CD4-positive, alpha-beta T cell (primary cell): ENCODE results near the gene PCNX3. TPM values are rescaled to one million over a fixed set of nuclear protein-coding genes. Genes with fewer than 3 reads are reported as not detected.

ENCODE experiments used
- ATAC-seq: fragments of 200-7000 bp; cut with Tn5 transposase; one replicate; pipeline ENCODE4 v1.10.0; 2022; ENCODE audit warnings: mild to moderate bottlenecking; ENCODE audit not compliant: poor library complexity
- CTCF ChIA-PET: fragments of 350-600 bp; sonication (Branson Sonifier 250); formaldehyde crosslinking; loops from one replicate; lab custom pipeline; 2021; ENCODE audit warnings: antibody characterized with exemption, inconsistent platforms; lab: Charles Lee
- POLR2A ChIA-PET: fragments of 350-600 bp; sonication (Branson Sonifier 250); formaldehyde crosslinking; loops from one replicate; lab custom pipeline; 2021; ENCODE audit warnings: antibody characterized with exemption, inconsistent platforms; lab: Charles Lee
- DNase-seq, 14 experiments: peaks; one replicate each; pipeline ENCODE4 v3.0.0-alpha.2; 2013 to 2020; ENCODE audit warnings: mixed read lengths in 2 of 14
- H3K27ac ChIP-seq, 2 donors: one replicate each; pipeline versions ENCODE4 v1.5.1 to v1.7.0; 2013; ENCODE audit warnings: low read length in 2 of 2, low read depth in 1 of 2, mild to moderate bottlenecking in 1 of 2
- H3K27me3 ChIP-seq, 2 experiments: 1 replicate in 1 of 2; 2 replicates in 1 of 2; pipeline versions ENCODE4 v1.6.1 to v1.7.0; 2013; ENCODE audit warnings: low read length in 2 of 2, control low read depth in 1 of 2, mild to moderate bottlenecking in 1 of 2, moderate library complexity in 1 of 2; ENCODE audit not compliant: insufficient read depth in 2 of 2, control insufficient read depth in 1 of 2
- H3K36me3 ChIP-seq: one replicate; pipeline ENCODE4 v1.6.1; 2013; ENCODE audit warnings: low read length, control low read depth; ENCODE audit not compliant: insufficient read depth
- H3K4me1 ChIP-seq: one replicate; pipeline ENCODE4 v1.6.1; 2013; ENCODE audit warnings: low read length, control low read depth; ENCODE audit not compliant: insufficient read depth
- H3K4me3 ChIP-seq: one replicate; pipeline ENCODE4 v1.5.1; 2013; ENCODE audit warnings: mild to moderate bottlenecking, low read length, moderate library complexity
- H3K9me3 ChIP-seq, 2 experiments: 1 replicate in 1 of 2; 2 replicates in 1 of 2; pipeline versions ENCODE4 v1.6.1 to v1.7.0; 2013; ENCODE audit warnings: low read length in 2 of 2, mild to moderate bottlenecking in 2 of 2, control low read depth in 1 of 2, moderate library complexity in 1 of 2; ENCODE audit not compliant: control insufficient read depth in 1 of 2, insufficient read depth in 1 of 2
- H3K27ac Mint-ChIP-seq: one replicate; pipeline ENCODE4 v1.8.0; 2020; ENCODE audit warnings: mixed read lengths
- H3K27me3 Mint-ChIP-seq: one replicate; pipeline ENCODE4 v1.8.0; 2021; ENCODE audit warnings: mixed read lengths
- H3K36me3 Mint-ChIP-seq: one replicate; pipeline ENCODE4 v1.8.0; 2021; ENCODE audit warnings: low read depth, mixed read lengths
- H3K4me1 Mint-ChIP-seq: one replicate; pipeline ENCODE4 v1.8.0; 2021; ENCODE audit warnings: low read depth, mixed read lengths
- H3K4me3 Mint-ChIP-seq: one replicate; pipeline ENCODE4 v1.8.0; 2020; ENCODE audit warnings: mild to moderate bottlenecking, mixed read lengths
- H3K9me3 Mint-ChIP-seq: one replicate; pipeline ENCODE4 v1.8.0; 2020; ENCODE audit warnings: mixed read lengths
- intact Hi-C, 2 experiments: fragments of 100-400 bp; cut with DNase I in 1 of 2; cut with micrococcal nuclease in 1 of 2; formaldehyde crosslinking; loops; one replicate each; pipeline versions ENCODE4 v1.15.1 to v1.9.0; 2023 to 2025; cut with DNase I, micrococcal nuclease
- total RNA-seq, 174 experiments: library from RNA in 2 of 174; stranded (reverse) in 2 of 174; gene quantifications; one replicate each; pipeline ENCODE4 v1.2.3 and lab custom pipeline; 2021 to 2026
- TF ChIP-seq, protein P1 (sequence below): fragments of 200-600 bp; IDR thresholded peaks from one replicate; pipeline ENCODE4 v1.8.0; 2022; ENCODE audit warnings: antibody characterized with exemption, mild to moderate bottlenecking

Gene PCNX3
- total RNA-seq, 2 experiments from 2014 or later, result 37.3 to 40.5 TPM

DNA sequence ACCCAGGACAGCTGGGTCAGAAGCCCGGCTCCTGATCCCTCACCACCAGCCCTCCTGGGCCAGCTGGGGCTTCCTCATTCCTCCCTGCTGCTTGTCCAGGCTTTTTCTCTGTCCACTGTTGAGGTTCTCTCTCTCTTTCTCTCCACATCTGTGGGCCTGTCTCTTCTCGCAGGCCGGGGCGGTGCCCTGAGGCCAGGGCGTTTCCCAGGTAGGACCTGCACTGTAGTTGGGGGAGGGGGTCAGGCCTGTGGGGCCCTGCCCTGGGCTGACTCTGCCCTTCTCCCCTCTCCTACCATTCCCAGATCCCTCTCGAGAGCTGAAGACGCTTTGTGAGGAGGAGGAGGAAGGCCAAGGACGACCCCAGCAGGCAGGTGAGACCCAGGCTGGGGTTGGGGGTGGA lies 34.8 kb upstream of the PCNX3 start:
- ChIA-PET CTCF (no interaction called here), POLR2A (no interaction called here)
- no peaks in the 10 kb centered on the region for H3K9me3 Mint-ChIP-seq
- Histone ChIP-seq H3K27me3 (no peaks in the 10 kb centered on the region), H3K36me3 (peaks cover 62% of the 10 kb centered on the region), H3K27ac (no peak overlapping the region), H3K4me1 (peaks cover 39% of the 10 kb centered on the region), H3K9me3 (no peaks in the 10 kb centered on the region), H3K4me3 (no peak overlapping the region)
- H3K4me1 Mint-ChIP-seq, result peaks cover 20% of the 10 kb centered on the region
- TF ChIP-seq, protein P1, sequence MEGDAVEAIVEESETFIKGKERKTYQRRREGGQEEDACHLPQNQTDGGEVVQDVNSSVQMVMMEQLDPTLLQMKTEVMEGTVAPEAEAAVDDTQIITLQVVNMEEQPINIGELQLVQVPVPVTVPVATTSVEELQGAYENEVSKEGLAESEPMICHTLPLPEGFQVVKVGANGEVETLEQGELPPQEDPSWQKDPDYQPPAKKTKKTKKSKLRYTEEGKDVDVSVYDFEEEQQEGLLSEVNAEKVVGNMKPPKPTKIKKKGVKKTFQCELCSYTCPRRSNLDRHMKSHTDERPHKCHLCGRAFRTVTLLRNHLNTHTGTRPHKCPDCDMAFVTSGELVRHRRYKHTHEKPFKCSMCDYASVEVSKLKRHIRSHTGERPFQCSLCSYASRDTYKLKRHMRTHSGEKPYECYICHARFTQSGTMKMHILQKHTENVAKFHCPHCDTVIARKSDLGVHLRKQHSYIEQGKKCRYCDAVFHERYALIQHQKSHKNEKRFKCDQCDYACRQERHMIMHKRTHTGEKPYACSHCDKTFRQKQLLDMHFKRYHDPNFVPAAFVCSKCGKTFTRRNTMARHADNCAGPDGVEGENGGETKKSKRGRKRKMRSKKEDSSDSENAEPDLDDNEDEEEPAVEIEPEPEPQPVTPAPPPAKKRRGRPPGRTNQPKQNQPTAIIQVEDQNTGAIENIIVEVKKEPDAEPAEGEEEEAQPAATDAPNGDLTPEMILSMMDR, result no peak
- H3K27me3 Mint-ChIP-seq, result no peaks in the 10 kb centered on the region
- intact Hi-C loops, result no loop called here
- no peak for ATAC-seq
- H3K36me3 Mint-ChIP-seq, result peaks cover 59% of the 10 kb centered on the region
- H3K4me3 Mint-ChIP-seq, result peak overlapping the region; percentile 7
- DNase-seq, result no peak
- no peak overlapping the region for H3K27ac Mint-ChIP-seq

DNA sequence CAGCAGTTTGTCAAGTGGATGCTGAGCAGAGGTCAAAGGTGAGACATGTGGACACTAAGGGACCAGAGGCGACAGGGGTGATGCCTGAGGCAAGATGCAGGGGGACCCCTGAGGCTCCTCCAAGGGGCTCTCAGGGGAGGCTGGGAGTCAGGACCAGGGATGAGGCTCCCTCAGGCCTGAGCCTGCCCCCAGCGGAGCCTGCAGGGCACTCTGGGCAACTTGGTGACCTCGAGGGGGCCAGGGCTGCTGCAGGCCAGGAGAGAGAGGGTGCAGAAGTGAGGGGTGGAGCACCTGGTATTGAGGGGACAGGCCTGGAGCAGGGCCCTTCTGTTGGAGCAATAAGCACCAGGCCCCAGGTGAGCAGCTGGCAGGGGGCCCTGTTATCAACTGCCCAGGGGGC lies 33.6 kb upstream of the PCNX3 start:
- Mint-ChIP-seq H3K4me3 (no peak overlapping the region), H3K36me3 (peaks cover 66% of the 10 kb centered on the region), H3K4me1 (peaks cover 15% of the 10 kb centered on the region), H3K27me3 (no peaks in the 10 kb centered on the region), H3K9me3 (no peaks in the 10 kb centered on the region), H3K27ac (peak overlapping the region; percentile 13)
- Histone ChIP-seq H3K27ac (peak overlapping the region in 1 of 2 donors; percentile 3), H3K9me3 (no peaks in the 10 kb centered on the region), H3K4me3 (no peak overlapping the region), H3K4me1 (peaks cover 38% of the 10 kb centered on the region), H3K27me3 (no peaks in the 10 kb centered on the region), H3K36me3 (peaks cover 71% of the 10 kb centered on the region)
- POLR2A ChIA-PET, result interaction anchor here (1.6 kb wide), 1 partner anchor 33 kb away, joined by 3 read pairs; the partner anchor contains the start of gene PCNX3
- ATAC-seq (no peak), DNase-seq (no peak)
- intact Hi-C loops, result no loop called here
- CTCF ChIA-PET, result no interaction called here
- TF ChIP-seq, protein P1, result no peak

DNA sequence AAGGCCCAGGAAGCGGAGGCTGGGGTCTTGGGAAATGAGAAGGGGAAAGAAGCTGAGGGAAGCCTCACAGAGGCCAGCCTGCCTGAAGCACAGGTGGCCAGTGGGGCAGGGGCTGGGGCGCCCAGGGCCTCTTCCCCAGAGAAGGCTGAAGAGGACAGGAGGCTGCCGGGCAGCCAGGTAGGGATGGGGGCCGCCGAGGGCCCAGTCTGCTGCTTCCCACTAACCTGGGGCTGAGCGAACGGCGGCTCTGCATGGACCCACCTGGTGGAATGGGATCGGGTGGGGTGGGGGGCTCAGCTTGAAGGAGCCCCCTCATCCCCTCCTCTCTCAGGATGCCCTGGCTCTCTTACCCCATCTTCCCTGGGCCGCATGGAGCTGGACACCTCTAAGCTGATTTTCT lies 32.0 kb upstream of the PCNX3 start:
- CTCF ChIA-PET, result no interaction called here
- no peaks in the 10 kb centered on the region for H3K9me3 Mint-ChIP-seq
- peaks cover 16% of the 10 kb centered on the region for H3K4me1 Mint-ChIP-seq
- Histone ChIP-seq H3K4me3 (no peak overlapping the region), H3K27ac (no peak overlapping the region), H3K27me3 (no peaks in the 10 kb centered on the region), H3K36me3 (peaks cover 72% of the 10 kb centered on the region), H3K4me1 (peaks cover 36% of the 10 kb centered on the region), H3K9me3 (no peaks in the 10 kb centered on the region)
- H3K4me3 Mint-ChIP-seq, result no peak overlapping the region
- H3K27ac Mint-ChIP-seq, result no peak overlapping the region
- intact Hi-C loops, result no loop called here
- DNase-seq, result no peak
- H3K36me3 Mint-ChIP-seq, result peaks cover 60% of the 10 kb centered on the region
- TF ChIP-seq, protein P1, result no peak
- H3K27me3 Mint-ChIP-seq, result no peaks in the 10 kb centered on the region
- POLR2A ChIA-PET, result interaction anchor here (1.0 kb wide), 1 partner anchor 11 kb away, joined by 3 read pairs; no protein-coding TSS in a partner anchor
- no peak for ATAC-seq
